Activated B cell treated with CpG ODN at 0.5 μM for 24 hours (primary cell): ENCODE data around the gene THAP12. TPM values are rescaled to one million over a fixed set of nuclear protein-coding genes. Genes with fewer than 3 reads are reported as not detected.
A peak's percentile ranks its signal among the peaks of the same experiment; 100 is the strongest.
"Not testable (repeated sequence)": the region's sequence is repeated elsewhere in the genome, so short reads cannot be mapped to it uniquely, and the experiment has no call there.

ENCODE experiments used
- ATAC-seq: fragments of 200-7000 bp; cut with Tn5 transposase; one replicate; pipeline ENCODE4 v1.10.0; 2021; ENCODE audit warnings: low read depth, mild to moderate bottlenecking, moderate library complexity
- CTCF ChIA-PET: fragments of 350-600 bp; sonication (Branson Sonifier 250); formaldehyde crosslinking; loops from one replicate; lab custom pipeline; 2021; ENCODE audit warnings: antibody characterized with exemption; lab: Charles Lee
- POLR2A ChIA-PET: fragments of 350-600 bp; sonication (Branson Sonifier 250); formaldehyde crosslinking; loops from one replicate; lab custom pipeline; 2021; ENCODE audit warnings: antibody characterized with exemption; lab: Charles Lee
- DNase-seq: peaks from one replicate; pipeline ENCODE4 v3.0.0; 2022
- H3K27ac Mint-ChIP-seq: one replicate; pipeline ENCODE4 v1.8.0; 2020; ENCODE audit warnings: mixed read lengths
- H3K27me3 Mint-ChIP-seq: one replicate; pipeline ENCODE4 v1.8.0; 2021; ENCODE audit warnings: mixed read lengths
- H3K36me3 Mint-ChIP-seq: one replicate; pipeline ENCODE4 v1.8.0; 2021; ENCODE audit warnings: low read depth, mixed read lengths
- H3K4me1 Mint-ChIP-seq: one replicate; pipeline ENCODE4 v1.8.0; 2021; ENCODE audit warnings: mixed read lengths
- H3K4me3 Mint-ChIP-seq: one replicate; pipeline ENCODE4 v1.8.0; 2020; ENCODE audit warnings: mild to moderate bottlenecking, mixed read lengths
- H3K9me3 Mint-ChIP-seq: one replicate; pipeline ENCODE4 v1.8.0; 2020; ENCODE audit warnings: mixed read lengths
- intact Hi-C: fragments of 100-400 bp; cut with micrococcal nuclease; formaldehyde crosslinking; loops from one replicate; pipeline ENCODE4 v1.15.1; 2024
- total RNA-seq: library from RNA; stranded (reverse); gene quantifications from 2 replicates; pipeline ENCODE4 v1.2.3, GENCODE V29; 2022
- TF ChIP-seq, protein P1 (sequence below): fragments of 200-600 bp; IDR thresholded peaks from one replicate; pipeline ENCODE4 v1.8.0; 2022; ENCODE audit warnings: antibody characterized with exemption, mild to moderate bottlenecking

The THAP12 gene
- total RNA-seq, 1 donor from 2014 or later: 60.2 TPM

DNA sequence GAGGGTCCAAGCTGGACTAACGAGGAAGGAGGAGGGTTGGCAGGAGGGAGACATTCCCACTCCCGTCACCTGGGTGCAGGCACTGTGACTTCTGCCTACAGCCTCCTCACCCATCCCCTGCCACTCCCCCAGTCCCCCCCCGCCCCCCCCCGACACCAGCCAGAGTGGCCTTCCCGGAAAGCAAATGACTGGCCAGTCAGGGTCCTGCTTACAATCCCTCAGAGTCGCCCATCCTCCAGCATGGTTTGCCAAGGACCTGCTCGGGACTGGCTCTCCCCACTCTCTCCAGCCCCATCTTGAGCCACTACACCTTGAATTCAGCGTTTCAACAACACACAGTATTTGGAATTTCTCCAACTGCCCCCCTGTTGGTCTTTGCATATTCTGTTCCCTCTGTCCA lies 59.6 kb downstream of the THAP12 start:
- H3K36me3 Mint-ChIP-seq: no peaks in the 10 kb centered on the region
- ChIA-PET POLR2A (interaction anchor here (0.5 kb wide), 1 partner anchor 497 kb away, joined by 5 read pairs; no protein-coding TSS in a partner anchor), CTCF (interaction anchor here (6.6 kb wide), 1 partner anchor 112 kb away, joined by 103 read pairs; the partner anchor contains the start of gene WNT11)
- no peak overlapping the region for H3K27ac Mint-ChIP-seq
- no peaks in the 10 kb centered on the region for H3K9me3 Mint-ChIP-seq
- no peak overlapping the region for H3K4me3 Mint-ChIP-seq
- DNase-seq (no peak), ATAC-seq (no peak)
- TF ChIP-seq, protein P1, sequence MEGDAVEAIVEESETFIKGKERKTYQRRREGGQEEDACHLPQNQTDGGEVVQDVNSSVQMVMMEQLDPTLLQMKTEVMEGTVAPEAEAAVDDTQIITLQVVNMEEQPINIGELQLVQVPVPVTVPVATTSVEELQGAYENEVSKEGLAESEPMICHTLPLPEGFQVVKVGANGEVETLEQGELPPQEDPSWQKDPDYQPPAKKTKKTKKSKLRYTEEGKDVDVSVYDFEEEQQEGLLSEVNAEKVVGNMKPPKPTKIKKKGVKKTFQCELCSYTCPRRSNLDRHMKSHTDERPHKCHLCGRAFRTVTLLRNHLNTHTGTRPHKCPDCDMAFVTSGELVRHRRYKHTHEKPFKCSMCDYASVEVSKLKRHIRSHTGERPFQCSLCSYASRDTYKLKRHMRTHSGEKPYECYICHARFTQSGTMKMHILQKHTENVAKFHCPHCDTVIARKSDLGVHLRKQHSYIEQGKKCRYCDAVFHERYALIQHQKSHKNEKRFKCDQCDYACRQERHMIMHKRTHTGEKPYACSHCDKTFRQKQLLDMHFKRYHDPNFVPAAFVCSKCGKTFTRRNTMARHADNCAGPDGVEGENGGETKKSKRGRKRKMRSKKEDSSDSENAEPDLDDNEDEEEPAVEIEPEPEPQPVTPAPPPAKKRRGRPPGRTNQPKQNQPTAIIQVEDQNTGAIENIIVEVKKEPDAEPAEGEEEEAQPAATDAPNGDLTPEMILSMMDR: no peak
- H3K27me3 Mint-ChIP-seq: peaks cover 43% of the 10 kb centered on the region
- H3K4me1 Mint-ChIP-seq: peaks cover 2% of the 10 kb centered on the region
- intact Hi-C loops: no loop called here

DNA sequence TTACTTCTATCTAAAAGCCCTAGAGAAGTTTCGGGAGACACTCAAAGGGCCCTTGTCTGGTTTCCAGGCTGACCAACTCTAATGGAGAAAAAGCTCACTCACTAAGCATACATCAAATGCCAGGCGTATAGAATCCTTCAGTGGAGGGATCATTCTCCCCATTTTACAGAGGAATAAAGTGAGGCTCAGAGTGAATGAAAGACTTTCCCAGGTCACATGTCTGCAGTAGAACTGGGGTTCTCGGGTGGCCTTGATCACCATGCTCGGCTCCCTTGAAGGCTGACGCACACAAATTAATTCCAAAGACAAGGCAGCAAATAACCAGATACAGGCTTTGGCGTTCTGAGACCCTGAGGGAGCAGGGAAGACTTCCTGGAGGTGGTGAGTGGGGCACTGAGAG lies 60.0 kb downstream of the THAP12 start:
- Mint-ChIP-seq H3K4me3 (no peak overlapping the region), H3K27ac (no peak overlapping the region)
- POLR2A ChIA-PET: interaction anchor here (0.5 kb wide), 1 partner anchor 496 kb away, joined by 5 read pairs; no protein-coding TSS in a partner anchor

DNA sequence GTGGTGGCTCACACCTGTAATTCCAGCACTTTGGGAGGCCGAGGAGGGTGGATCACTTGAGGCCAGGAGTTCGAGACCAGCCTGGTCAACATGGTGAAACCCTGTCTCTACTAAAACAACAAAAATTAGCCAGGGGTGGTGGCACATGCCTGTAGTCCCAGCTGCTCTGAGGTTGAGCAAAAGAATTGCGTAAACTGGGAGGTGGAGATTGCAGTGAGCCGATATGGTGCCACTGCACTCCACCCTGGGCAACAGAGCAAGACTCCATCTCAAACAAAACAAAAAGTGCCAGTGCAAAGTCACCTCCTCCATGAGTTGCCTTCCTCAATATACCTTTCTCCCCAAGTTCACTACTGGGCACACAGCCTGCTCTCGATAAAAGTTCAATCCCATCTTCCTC lies 61.1 kb downstream of the THAP12 start:
- H3K9me3 Mint-ChIP-seq, DNase-seq, ATAC-seq, POLR2A ChIA-PET, H3K4me1 Mint-ChIP-seq, H3K4me3 Mint-ChIP-seq, H3K36me3 Mint-ChIP-seq, H3K27ac Mint-ChIP-seq: not testable (repeated sequence)
- peaks cover 43% of the 10 kb centered on the region for H3K27me3 Mint-ChIP-seq
- CTCF ChIA-PET: interaction anchor here (0.9 to 6.6 kb wide), 4 partner anchors 11 to 516 kb away, joined by 3 to 103 read pairs (median 6); partner anchors contain the start of gene WNT11
- intact Hi-C loops: loop anchor here (1.0 to 10.0 kb wide), 4 partner anchors 363 to 935 kb away; no protein-coding TSS in a partner anchor

More for the DNA sequence above, 60.0 kb downstream of the THAP12 start:
- TF ChIP-seq, protein P1: no peak
- H3K36me3 Mint-ChIP-seq: no peaks in the 10 kb centered on the region
- CTCF ChIA-PET: interaction anchor here (6.6 kb wide), 1 partner anchor 112 kb away, joined by 103 read pairs; the partner anchor contains the start of gene WNT11
- DNase-seq (no peak), ATAC-seq (no peak)
- no peaks in the 10 kb centered on the region for H3K9me3 Mint-ChIP-seq
- peaks cover 43% of the 10 kb centered on the region for H3K27me3 Mint-ChIP-seq
- intact Hi-C loops: no loop called here
- peaks cover 2% of the 10 kb centered on the region for H3K4me1 Mint-ChIP-seq

DNA sequence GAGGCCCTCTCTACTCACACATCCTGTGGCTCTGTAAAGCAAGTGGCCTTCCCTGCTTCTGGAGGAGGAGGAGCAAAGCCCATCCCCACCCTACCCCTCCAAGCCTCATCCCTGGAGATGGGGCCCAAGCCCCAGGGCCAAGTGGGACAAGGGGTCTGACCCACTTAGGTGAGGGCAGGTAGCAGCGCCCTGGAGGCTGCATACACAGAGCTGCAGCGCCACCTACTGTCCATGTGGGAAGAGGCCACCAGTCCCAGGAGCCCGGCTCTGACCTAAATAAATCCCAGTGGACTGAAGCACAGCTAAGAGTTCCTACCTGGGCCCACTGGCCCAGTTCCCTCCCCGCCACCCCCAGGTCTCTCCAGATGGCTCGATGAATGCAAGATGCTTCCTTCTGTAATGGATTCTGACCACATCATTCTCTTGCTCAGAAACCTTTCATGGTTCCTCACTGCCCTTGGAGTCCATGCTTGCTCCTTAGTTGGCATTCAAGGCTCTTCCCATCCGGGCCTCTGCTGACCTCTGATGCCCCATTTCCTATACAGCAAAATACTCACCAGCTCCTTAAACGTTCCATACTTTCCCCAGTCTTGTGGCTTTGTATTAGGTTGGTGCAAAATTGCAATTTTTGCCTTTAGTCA lies 62.1 kb downstream of the THAP12 start:
- H3K27me3 Mint-ChIP-seq: peaks cover 40% of the 10 kb centered on the region
- intact Hi-C loops: loop anchor here (1.0 to 10.0 kb wide), 9 partner anchors 112 to 934 kb away; no protein-coding TSS in a partner anchor
- no peaks in the 10 kb centered on the region for H3K36me3 Mint-ChIP-seq
- TF ChIP-seq, protein P1: no peak
- ATAC-seq (peak; percentile 97), DNase-seq (peak; percentile 73)
- H3K4me1 Mint-ChIP-seq: peaks cover 2% of the 10 kb centered on the region
- H3K9me3 Mint-ChIP-seq: no peaks in the 10 kb centered on the region
- H3K27ac Mint-ChIP-seq: no peak overlapping the region
- ChIA-PET POLR2A (interaction anchor here (1.1 kb wide), 1 partner anchor 112 kb away, joined by 5 read pairs; no protein-coding TSS in a partner anchor), CTCF (interaction anchor here (0.6 to 6.6 kb wide), 13 partner anchors 10 to 596 kb away, joined by 3 to 103 read pairs (median 3); partner anchors contain the start of gene WNT11)
- H3K4me3 Mint-ChIP-seq: no peak overlapping the region

DNA sequence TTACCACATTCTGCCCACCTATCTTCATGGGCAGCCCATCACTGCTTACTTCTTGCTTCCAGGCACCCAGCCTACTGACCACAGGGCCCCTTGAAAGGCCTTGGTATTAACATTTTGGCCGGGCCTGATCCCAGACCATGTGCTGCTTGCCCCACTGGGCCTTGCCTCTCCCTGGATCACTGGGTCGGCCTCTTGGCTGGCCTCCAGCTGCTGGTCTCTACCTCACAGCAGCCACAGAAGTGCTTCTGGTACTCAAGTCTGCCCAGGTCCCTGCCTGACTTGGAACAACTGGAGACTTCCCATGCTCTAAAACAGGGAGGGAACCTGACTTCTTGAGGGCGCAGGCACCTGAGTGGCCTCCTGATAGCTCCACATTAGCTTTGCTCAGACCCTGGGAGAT lies 63.6 kb downstream of the THAP12 start:
- peaks cover 2% of the 10 kb centered on the region for H3K4me1 Mint-ChIP-seq
- TF ChIP-seq, protein P1: no peak
- POLR2A ChIA-PET: no interaction called here
- H3K9me3 Mint-ChIP-seq: no peaks in the 10 kb centered on the region
- no peak overlapping the region for H3K27ac Mint-ChIP-seq
- intact Hi-C loops: loop anchor here (5.0 to 10.0 kb wide), 2 partner anchors 365 to 932 kb away; no protein-coding TSS in a partner anchor
- H3K4me3 Mint-ChIP-seq: no peak overlapping the region
- peaks cover 26% of the 10 kb centered on the region for H3K27me3 Mint-ChIP-seq
- H3K36me3 Mint-ChIP-seq: no peaks in the 10 kb centered on the region
- ATAC-seq (no peak), DNase-seq (no peak)
- CTCF ChIA-PET: interaction anchor here (1.0 to 6.6 kb wide), 2 partner anchors 108 to 420 kb away, joined by 4 to 103 read pairs; partner anchors contain the start of gene WNT11
